Esophagus muscularis mucosa (tissue), 4 donors: ENCODE results near the gene SPAG16. TPM values are rescaled to one million over a fixed set of nuclear protein-coding genes. Genes with fewer than 3 reads are reported as not detected.

Experiments
- DNase-seq: peaks from one replicate; pipeline ENCODE4 v3.0.0-alpha.2; 2017; ENCODE audit errors: extremely low spot score
- H3K27ac ChIP-seq, 4 donors: fragments of 200-600 bp; sonication (generic); replicated peaks in 1 of 4; 1 replicate in 3 of 4; 2 replicates in 1 of 4; pipeline ENCODE4 v1.5.1; 2016 to 2019; ENCODE audit warnings: mild to moderate bottlenecking in 1 of 4
- H3K27me3 ChIP-seq, 4 donors: fragments of 200-600 bp; sonication (generic); one replicate each; pipeline versions ENCODE4 v1.5.1 to v1.6.0; 2016 to 2019
- H3K36me3 ChIP-seq, 4 donors: fragments of 200-600 bp; sonication (generic); one replicate each; pipeline ENCODE4 v1.5.1; 2016 to 2019
- H3K4me1 ChIP-seq, 4 donors: fragments of 200-600 bp; sonication (generic); one replicate each; pipeline ENCODE4 v1.5.1; 2016 to 2019
- H3K4me3 ChIP-seq, 4 donors: fragments of 200-600 bp; sonication (generic); 1 replicate in 2 of 4; 2 replicates in 2 of 4; pipeline ENCODE4 v1.5.1; 2016 to 2019; ENCODE audit warnings: mild to moderate bottlenecking in 4 of 4, moderate library complexity in 1 of 4
- H3K9me3 ChIP-seq, 4 donors: fragments of 200-600 bp; sonication (generic); 1 replicate in 3 of 4; 2 replicates in 1 of 4; pipeline ENCODE4 v1.5.1; 2016 to 2019
- CTCF ChIP-seq, 3 experiments: fragments of 200-600 bp in 2 of 3; fragments of 450-650 bp in 1 of 3; sonication (generic) in 2 of 3; IDR thresholded peaks; one replicate each; pipeline ENCODE4 v1.5.1; 2017 to 2019; ENCODE audit warnings: antibody characterized with exemption in 3 of 3, mild to moderate bottlenecking in 2 of 3, moderate library complexity in 1 of 3
- EP300 ChIP-seq: sonication (generic); formaldehyde crosslinking; IDR thresholded peaks from one replicate; pipeline ENCODE4 v1.6.1; 2017; ENCODE audit warnings: antibody characterized with exemption
- POLR2A ChIP-seq: fragments of 450-650 bp; IDR thresholded peaks from one replicate; pipeline ENCODE4 v1.6.1; 2017; ENCODE audit warnings: antibody characterized with exemption, moderate library complexity, mild to moderate bottlenecking, low read depth
- POLR2AphosphoS5 ChIP-seq, 2 donors: sonication (generic); formaldehyde crosslinking; IDR thresholded peaks; one replicate each; pipeline ENCODE4 v1.6.1; 2017; ENCODE audit warnings: antibody characterized with exemption in 2 of 2
- WGBS: methylation state at CpG from one replicate; pipeline ENCODE4 v1.1.5; 2018; 5-methylcytosine and 5-hydroxymethylcytosine counted together
- intact Hi-C: fragments of 100-400 bp; cut with DNase I; formaldehyde crosslinking; loops from one replicate; pipeline ENCODE4 v1.15.1; 2023
- total RNA-seq, 4 donors: library from RNA; depleted of rRNA; stranded (reverse); fragments of >200 nt; gene quantifications; one replicate each; pipeline versions ENCODE4 v1.1.0 to v1.2.1, GENCODE V29; 2016

SPAG16 gene
- total RNA-seq, 4 donors from 2014 or later, result 26.8 to 36.1 (median 31.0) TPM

DNA sequence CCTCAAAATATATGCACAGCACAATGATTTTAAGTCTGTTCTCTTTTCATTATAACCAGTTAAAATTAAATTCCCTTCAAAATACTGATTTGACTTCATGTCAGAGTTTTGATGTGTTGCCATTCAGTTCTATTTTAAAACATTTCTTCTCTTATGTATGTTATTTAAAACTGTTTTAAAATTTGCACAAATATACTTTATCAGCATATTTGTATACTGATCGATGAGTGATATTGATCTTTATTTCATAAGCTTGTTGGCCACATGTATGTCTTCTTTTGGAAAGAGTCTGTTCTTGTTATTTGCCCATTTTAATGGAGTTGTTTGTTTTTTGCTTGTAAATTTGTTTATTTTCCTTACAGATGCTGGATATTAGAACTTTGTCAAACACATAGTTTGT lies 630.2 kb downstream of the SPAG16 start:
- intact Hi-C loops, result no loop called here
- Histone ChIP-seq H3K27ac (no peak overlapping the region), H3K27me3 (no peaks in the 10 kb centered on the region), H3K4me3 (no peak overlapping the region), H3K36me3 (no peaks in the 10 kb centered on the region), H3K4me1 (no peaks in the 10 kb centered on the region), H3K9me3 (peaks cover 0 to 16% (median 2%) of the 10 kb centered on the region in 4 donors)
- no peak for DNase-seq
- TF ChIP-seq POLR2AphosphoS5 (IDR thresholded peaks at IDR 0.05), result no peak
- TF ChIP-seq CTCF (IDR thresholded peaks at IDR 0.05), result no peak
- no peak for TF ChIP-seq EP300
- no peak for TF ChIP-seq POLR2A
- WGBS, result 0% methylated on average over 1 of the region's 1 CpG

DNA sequence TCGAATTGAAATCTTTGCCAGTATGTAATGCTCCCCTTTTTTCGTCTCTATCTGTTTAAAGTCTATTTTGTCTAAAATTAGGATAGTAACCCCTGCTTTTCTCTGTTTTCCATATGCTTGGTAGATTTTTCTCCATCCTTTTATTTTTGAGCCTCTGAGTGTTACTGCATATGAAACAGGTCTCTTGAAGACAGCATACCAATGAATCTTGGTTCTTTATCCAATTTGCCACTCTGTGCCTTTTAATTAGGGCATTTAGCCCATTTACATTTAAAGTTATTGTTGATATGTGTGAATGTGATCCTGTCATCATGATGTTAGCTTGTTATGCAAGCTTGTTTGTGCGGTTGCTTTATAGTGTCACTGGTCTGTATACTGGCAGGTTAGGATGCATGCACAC lies 635.8 kb downstream of the SPAG16 start:
- Histone ChIP-seq H3K36me3 (no peaks in the 10 kb centered on the region), H3K27me3 (no peaks in the 10 kb centered on the region), H3K9me3 (peaks cover 0 to 42% (median 13%) of the 10 kb centered on the region in 4 donors), H3K4me3 (no peak overlapping the region), H3K27ac (no peak overlapping the region), H3K4me1 (no peaks in the 10 kb centered on the region)
- DNase-seq, result no peak
- intact Hi-C loops, result no loop called here
- no peak for TF ChIP-seq EP300
- TF ChIP-seq POLR2AphosphoS5 (IDR thresholded peaks at IDR 0.05), result no peak
- no peak for TF ChIP-seq CTCF (IDR thresholded peaks at IDR 0.05)
- no peak for TF ChIP-seq POLR2A
- 81% methylated on average over 3 of the region's 3 CpGs for WGBS

DNA sequence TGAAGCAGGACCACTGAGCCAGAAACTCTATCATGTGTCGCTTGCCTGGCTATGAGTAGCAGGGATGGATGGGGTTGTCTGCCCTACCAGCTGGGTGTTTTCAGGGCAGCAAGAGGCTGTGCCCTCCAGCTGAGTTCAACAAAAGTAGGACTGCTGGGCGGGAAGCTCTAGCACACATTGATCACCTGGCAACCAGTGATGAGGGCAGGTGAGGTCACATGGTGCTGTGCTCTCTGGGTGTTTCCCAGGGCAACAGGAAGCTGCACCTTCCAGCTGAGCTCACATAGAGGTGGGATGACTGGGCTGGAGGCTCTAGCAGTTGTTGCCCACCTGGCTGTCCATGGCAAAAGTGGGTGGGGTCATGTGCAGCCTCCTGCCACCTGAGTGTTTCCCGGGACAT lies 639.3 kb downstream of the SPAG16 start:
- no peak for TF ChIP-seq POLR2AphosphoS5 (IDR thresholded peaks at IDR 0.05)
- TF ChIP-seq POLR2A, result no peak
- no peak for TF ChIP-seq EP300
- TF ChIP-seq CTCF (IDR thresholded peaks at IDR 0.05), result no peak
- no peak overlapping the region for H3K27ac ChIP-seq
- H3K9me3 ChIP-seq, result peaks cover 0 to 26% (median 13%) of the 10 kb centered on the region in 4 donors

GRCh38 chr2:213934560-213934959 lies 650.3 kb downstream of the SPAG16 start:
- Histone ChIP-seq H3K36me3 (no peaks in the 10 kb centered on the region), H3K9me3 (peaks cover 0 to 4% (median 0%) of the 10 kb centered on the region in 4 donors), H3K27me3 (no peaks in the 10 kb centered on the region), H3K4me1 (no peaks in the 10 kb centered on the region), H3K27ac (no peak overlapping the region), H3K4me3 (no peak overlapping the region)
- intact Hi-C loops, result no loop called here
- TF ChIP-seq CTCF (IDR thresholded peaks at IDR 0.05) (peak in 1 of 3 experiments; percentile 40), POLR2A (no peak)
- DNase-seq, result no peak
- 91% methylated on average over 1 of the region's 1 CpG for WGBS

More for the DNA sequence above, 639.3 kb downstream of the SPAG16 start:
- Histone ChIP-seq H3K4me3 (no peak overlapping the region), H3K27me3 (no peaks in the 10 kb centered on the region), H3K36me3 (no peaks in the 10 kb centered on the region), H3K4me1 (no peaks in the 10 kb centered on the region)
- no peak for DNase-seq
- intact Hi-C loops, result no loop called here
- WGBS, result 80% methylated on average over 1 of the region's 3 CpGs

DNA sequence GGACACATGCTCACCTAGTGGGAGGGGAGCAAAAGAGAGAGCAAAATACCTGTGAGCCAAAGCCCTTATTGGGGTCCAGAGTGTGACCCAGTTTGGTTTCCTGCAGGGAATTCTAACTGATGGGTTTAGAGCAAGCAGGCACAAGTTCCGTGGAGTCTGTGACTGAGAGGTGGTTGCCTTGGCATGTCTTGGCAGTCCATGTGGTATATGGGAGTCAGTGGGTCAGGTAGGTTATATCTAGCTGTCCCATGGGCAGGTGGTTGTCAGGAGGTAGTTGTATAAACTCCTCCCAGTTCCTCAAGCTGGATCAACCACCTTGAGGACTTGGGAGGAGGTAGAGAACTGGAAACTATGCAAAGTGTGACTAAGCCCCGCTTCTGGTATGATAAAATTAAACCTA lies 673.8 kb downstream of the SPAG16 start:
- intact Hi-C loops, result no loop called here
- WGBS, result 91% methylated on average over 2 of the region's 2 CpGs
- Histone ChIP-seq H3K27me3 (no peaks in the 10 kb centered on the region), H3K27ac (no peak overlapping the region), H3K9me3 (no peaks in the 10 kb centered on the region), H3K4me1 (no peaks in the 10 kb centered on the region), H3K36me3 (no peaks in the 10 kb centered on the region), H3K4me3 (no peak overlapping the region)
- no peak for DNase-seq
- TF ChIP-seq POLR2A, result no peak
- no peak for TF ChIP-seq POLR2AphosphoS5 (IDR thresholded peaks at IDR 0.05)
- TF ChIP-seq CTCF (IDR thresholded peaks at IDR 0.05), result no peak
- no peak for TF ChIP-seq EP300
